ENCODE results near the gene IL7R. TPM values are rescaled to one million over a fixed set of nuclear protein-coding genes. Genes with fewer than 3 reads are reported as not detected.

IL7R gene
- total and polyA plus RNA-seq, 2 of the 13 experiments (the other 11 are each of a cell fraction or from before 2014, with no cell fraction given): not detected

- TF ChIP-seq RNF219 (CRISPR knock-in tag; IDR thresholded peaks at IDR 0.05) (no peak), PRPF4 (IDR thresholded peaks at IDR 0.05; ENCODE audit: low read depth, low read length, poor library complexity, severe bottlenecking) (no peak), MTA3 (CRISPR knock-in tag; IDR thresholded peaks at IDR 0.05) (no peak), NCOA1 (CRISPR knock-in tag; IDR thresholded peaks at IDR 0.05) (no peak), HNRNPK (IDR thresholded peaks at IDR 0.05; ENCODE audit: low read depth, low read length, poor library complexity, severe bottlenecking) (no peak), HOXA3 (CRISPR knock-in tag; IDR thresholded peaks at IDR 0.05) (no peak)
Measured at GRCh38 chr5:35869685-35870277, 13.1 kb downstream of the IL7R start (continued).

GRCh38 chr5:35870605-35871004 lies 13.9 kb downstream of the IL7R start:
- Histone ChIP-seq H3K4me3 (replicated peaks in 1 of 3; ENCODE audit: insufficient read depth in 1 of 3, low read depth in 2 of 3, low read length in 3 of 3) (no peak overlapping the region), H3K9ac (ENCODE audit: insufficient read depth, low read depth, low read length) (no peak overlapping the region), H3K27ac (ENCODE audit: extremely low read length, insufficient read depth, low read length) (no peak overlapping the region), H3K79me2 (ENCODE audit: insufficient read depth, low read length) (no peaks in the 10 kb centered on the region), H3K4me1 (ENCODE audit: insufficient read depth, low read length) (no peaks in the 10 kb centered on the region), H3K9me3 (ENCODE audit: low read length) (no peaks in the 10 kb centered on the region), H4K20me1 (ENCODE audit: insufficient read depth, low read length) (no peaks in the 10 kb centered on the region), H3K4me2 (ENCODE audit: low read depth, low read length) (no peak overlapping the region), H2AFZ (ENCODE audit: low read length) (no peak overlapping the region), H3K27me3 (ENCODE audit: control insufficient read depth in 1 of 2, insufficient read depth in 2 of 2, low read length in 2 of 2) (no peaks in the 10 kb centered on the region), H3K36me3 (replicated peaks in 1 of 2; ENCODE audit: control insufficient read depth in 1 of 2, insufficient read depth in 2 of 2, low read length in 2 of 2) (no peaks in the 10 kb centered on the region)
- in situ Hi-C loops (cut with HindIII; ENCODE audit: extremely low pct_ligation_motif_present, low pct_unique_long_range_greater_than_20kb) (no loop called here), intact Hi-C loops (cut with micrococcal nuclease; ENCODE audit: unreplicated experiment) (no loop called here)
- POLR2A ChIA-PET: no interaction called here
- DNase-seq (ENCODE audit: low spot score) (no peak), FAIRE-seq (no peak), ATAC-seq (no peak)
- CTCF ChIA-PET (ENCODE audit: low intra/inter-chr PET ratio, low total read pairs): no interaction called here
- WGBS (ENCODE audit: low lambda C conversion rate): 5% methylated on average over 4 of the region's 4 CpGs
- no TSS peak for BruUV-seq (replicated peaks)
- TF ChIP-seq CEBPZ (IDR thresholded peaks at IDR 0.05; ENCODE audit: low read length) (no peak), ZZZ3 (CRISPR knock-in tag; IDR thresholded peaks at IDR 0.05; ENCODE audit: borderline replicate concordance) (no peak), GPBP1L1 (CRISPR knock-in tag; IDR thresholded peaks at IDR 0.05) (no peak), DPF2 (CRISPR knock-in tag; IDR thresholded peaks at IDR 0.05; ENCODE audit: borderline replicate concordance, low read depth) (no peak), ZBTB46 (CRISPR knock-in tag; IDR thresholded peaks at IDR 0.05; ENCODE audit: borderline replicate concordance) (no peak), ZNF878 (CRISPR knock-in tag; IDR thresholded peaks at IDR 0.05) (no peak), FOXO1 (CRISPR knock-in tag; IDR thresholded peaks at IDR 0.05) (no peak), BRCA1 (CRISPR knock-in tag; IDR thresholded peaks at IDR 0.05) (no peak), RELA (CRISPR knock-in tag; IDR thresholded peaks at IDR 0.05) (no peak)

Data from HepG2 (cell line).